GM10248 (cell line): Measurements from ENCODE around the gene COX6A2.

Experiments used
- CTCF ChIA-PET: fragments of 300-600 bp; sonication (Branson Sonifier 250); formaldehyde crosslinking; extraction: SDS; loops from one replicate; lab custom pipeline; 2021; ENCODE audit warnings: antibody characterized with exemption; lab: Yijun Ruan, JAX
- POLR2A ChIA-PET: fragments of 350-650 bp; sonication (Branson Sonifier 250); formaldehyde crosslinking; extraction: SDS; loops from one replicate; lab custom pipeline; 2020; ENCODE audit warnings: antibody characterized with exemption; lab: Yijun Ruan, JAX
- DNase-seq: peaks from one replicate; pipeline ENCODE4 v3.0.0; 2012; ENCODE audit errors: extremely low spot score
- TF ChIP-seq, protein P1 (sequence below): IDR thresholded peaks from 2 replicates; pipeline ENCODE4 v1.5.1; 2012; ENCODE audit warnings: mild to moderate bottlenecking, low read depth; ENCODE audit errors: extremely low read depth, missing control alignments, control extremely low read depth

COX6A2 gene

DNA sequence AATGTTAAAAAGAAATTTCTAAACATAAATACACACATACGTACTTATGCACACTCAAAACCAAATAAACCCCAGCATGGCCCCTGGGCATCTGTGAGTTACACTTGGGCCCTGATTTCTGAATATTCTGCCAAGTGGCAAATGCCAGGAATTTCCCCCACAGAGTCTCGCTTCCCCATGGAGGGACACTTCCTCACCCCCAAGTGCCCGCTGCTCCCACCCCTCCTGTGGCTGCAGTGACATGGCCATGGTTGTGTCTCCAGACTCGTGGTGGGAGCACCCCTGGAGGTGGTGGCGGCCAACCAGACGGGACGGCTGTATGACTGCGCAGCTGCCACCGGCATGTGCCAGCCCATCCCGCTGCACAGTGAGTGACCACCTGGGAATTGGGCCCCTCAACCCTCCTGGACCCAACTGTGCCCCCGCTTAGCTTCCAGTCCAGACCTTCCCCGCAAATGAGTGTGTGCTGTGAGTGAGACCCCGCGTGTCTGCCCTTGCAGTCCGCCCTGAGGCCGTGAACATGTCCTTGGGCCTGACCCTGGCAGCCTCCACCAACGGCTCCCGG, 31.0 kb downstream of the COX6A2 start:
- CTCF ChIA-PET: no interaction called here

DNA sequence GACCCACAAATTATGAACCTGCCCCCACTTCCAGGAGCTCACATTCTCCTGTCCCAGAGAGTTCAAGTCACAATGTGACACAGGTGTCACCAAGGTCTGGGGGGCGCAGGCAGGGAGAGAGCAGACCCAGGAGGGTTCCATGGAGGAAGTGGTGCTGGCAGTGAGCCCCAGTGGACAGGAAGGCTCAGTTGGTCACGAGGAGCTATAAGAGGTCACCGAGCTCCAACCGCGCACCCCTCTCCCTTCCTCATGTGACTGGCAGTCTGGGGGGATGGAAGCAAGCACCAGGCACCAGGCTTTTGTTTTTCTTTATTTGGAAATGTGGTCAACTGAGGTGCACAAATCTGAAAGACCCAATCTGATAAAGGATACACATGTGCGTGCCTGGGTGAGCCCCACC, 32.5 kb downstream of the COX6A2 start:
- no peak for DNase-seq
- ChIA-PET CTCF (interaction anchor here (0.9 to 1.0 kb wide), 2 partner anchors 13 to 56 kb away, joined by 3 to 4 read pairs; no protein-coding TSS in a partner anchor), POLR2A (no interaction called here)
- TF ChIP-seq, protein P1, sequence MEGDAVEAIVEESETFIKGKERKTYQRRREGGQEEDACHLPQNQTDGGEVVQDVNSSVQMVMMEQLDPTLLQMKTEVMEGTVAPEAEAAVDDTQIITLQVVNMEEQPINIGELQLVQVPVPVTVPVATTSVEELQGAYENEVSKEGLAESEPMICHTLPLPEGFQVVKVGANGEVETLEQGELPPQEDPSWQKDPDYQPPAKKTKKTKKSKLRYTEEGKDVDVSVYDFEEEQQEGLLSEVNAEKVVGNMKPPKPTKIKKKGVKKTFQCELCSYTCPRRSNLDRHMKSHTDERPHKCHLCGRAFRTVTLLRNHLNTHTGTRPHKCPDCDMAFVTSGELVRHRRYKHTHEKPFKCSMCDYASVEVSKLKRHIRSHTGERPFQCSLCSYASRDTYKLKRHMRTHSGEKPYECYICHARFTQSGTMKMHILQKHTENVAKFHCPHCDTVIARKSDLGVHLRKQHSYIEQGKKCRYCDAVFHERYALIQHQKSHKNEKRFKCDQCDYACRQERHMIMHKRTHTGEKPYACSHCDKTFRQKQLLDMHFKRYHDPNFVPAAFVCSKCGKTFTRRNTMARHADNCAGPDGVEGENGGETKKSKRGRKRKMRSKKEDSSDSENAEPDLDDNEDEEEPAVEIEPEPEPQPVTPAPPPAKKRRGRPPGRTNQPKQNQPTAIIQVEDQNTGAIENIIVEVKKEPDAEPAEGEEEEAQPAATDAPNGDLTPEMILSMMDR: no peak

More for the DNA sequence above, 31.0 kb downstream of the COX6A2 start:
- DNase-seq: no peak
- POLR2A ChIA-PET: no interaction called here
- TF ChIP-seq, protein P1: no peak

DNA sequence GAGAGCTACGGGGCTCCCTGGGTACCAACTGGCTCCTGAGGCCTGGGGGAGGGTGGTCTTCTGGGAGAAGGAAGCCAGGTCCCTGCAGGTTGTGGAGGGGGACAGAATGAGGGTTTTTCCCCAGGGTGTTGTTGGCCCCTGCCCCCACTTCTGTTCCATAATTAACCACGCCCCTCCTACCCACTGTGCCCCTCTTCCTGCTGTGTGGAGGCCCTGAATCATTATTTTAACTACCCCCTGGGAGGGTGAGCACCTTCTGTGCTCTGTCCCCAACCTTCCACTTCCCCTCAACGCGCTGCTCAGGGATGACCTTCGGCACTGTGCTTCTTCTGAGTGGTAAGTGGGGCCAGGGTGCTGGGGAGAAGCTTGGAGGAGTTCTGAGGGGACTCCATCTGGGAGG, 35.1 kb downstream of the COX6A2 start, which contains the start of gene ITGAD:
Gene ITGAD (plus strand): TSS at position 280 of the 400 bp plus-strand sequence. CDS start 26 bp downstream, at position 306.
- CTCF ChIA-PET: interaction anchor here (1.0 to 1.4 kb wide), 3 partner anchors 9 to 17 kb away, joined by 3 read pairs; no protein-coding TSS in a partner anchor
- POLR2A ChIA-PET: no interaction called here
- DNase-seq: no peak
- TF ChIP-seq, protein P1: no peak

DNA sequence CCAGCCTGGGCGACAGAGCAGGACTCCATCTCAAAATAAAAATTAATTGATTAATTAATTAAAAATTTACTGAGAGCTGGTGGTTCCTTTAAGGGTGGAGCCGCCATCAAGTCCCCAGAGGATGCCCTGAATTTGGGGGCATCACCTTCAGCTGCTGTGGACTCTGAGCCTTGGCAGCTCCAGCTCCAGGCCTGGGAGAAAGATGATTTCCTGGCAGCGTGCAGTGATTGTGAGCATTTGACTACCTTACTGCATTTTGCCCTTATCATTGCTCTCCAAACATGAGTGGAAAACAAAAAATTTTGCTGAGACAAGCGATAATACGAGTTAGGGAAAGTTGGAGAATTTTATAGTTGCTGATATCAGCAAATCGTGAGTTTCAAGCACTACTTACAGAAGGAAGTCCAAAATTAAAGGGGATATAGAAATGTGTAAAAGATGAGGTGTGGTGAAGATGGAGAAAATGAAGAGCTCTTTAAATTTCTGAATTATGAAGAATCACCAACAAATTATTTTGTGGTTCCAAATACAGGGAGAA, 37.6 kb downstream of the COX6A2 start:
- ChIA-PET CTCF (interaction anchor here (1.0 to 2.1 kb wide), 3 partner anchors 8 to 71 kb away, joined by 3 to 15 read pairs (median 3); no protein-coding TSS in a partner anchor), POLR2A (no interaction called here)
- TF ChIP-seq, protein P1: no peak
- no peak for DNase-seq

DNA sequence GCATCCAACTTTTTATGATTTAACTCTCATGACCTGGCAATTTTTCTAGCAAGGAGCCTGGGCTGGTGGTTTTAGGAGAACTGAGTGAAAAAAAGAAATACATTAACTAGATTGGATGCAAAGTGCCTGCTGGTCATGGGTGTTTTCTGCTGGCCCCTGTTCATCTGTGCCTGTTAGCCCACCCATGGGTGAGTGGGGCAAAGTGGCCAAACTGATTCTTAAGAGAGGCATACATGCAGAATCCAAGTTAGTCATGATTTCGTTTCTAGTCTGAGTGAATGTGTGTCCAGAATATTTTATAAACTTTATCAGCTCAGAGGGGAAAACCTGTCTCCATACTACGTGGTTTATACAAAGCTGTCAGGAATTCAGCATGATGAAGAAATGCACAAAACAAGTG, 39.6 kb downstream of the COX6A2 start:
- CTCF ChIA-PET: interaction anchor here (1.6 kb wide), 1 partner anchor 12 kb away, joined by 4 read pairs; no protein-coding TSS in a partner anchor
- POLR2A ChIA-PET: no interaction called here
- no peak for DNase-seq
- TF ChIP-seq, protein P1: no peak

DNA sequence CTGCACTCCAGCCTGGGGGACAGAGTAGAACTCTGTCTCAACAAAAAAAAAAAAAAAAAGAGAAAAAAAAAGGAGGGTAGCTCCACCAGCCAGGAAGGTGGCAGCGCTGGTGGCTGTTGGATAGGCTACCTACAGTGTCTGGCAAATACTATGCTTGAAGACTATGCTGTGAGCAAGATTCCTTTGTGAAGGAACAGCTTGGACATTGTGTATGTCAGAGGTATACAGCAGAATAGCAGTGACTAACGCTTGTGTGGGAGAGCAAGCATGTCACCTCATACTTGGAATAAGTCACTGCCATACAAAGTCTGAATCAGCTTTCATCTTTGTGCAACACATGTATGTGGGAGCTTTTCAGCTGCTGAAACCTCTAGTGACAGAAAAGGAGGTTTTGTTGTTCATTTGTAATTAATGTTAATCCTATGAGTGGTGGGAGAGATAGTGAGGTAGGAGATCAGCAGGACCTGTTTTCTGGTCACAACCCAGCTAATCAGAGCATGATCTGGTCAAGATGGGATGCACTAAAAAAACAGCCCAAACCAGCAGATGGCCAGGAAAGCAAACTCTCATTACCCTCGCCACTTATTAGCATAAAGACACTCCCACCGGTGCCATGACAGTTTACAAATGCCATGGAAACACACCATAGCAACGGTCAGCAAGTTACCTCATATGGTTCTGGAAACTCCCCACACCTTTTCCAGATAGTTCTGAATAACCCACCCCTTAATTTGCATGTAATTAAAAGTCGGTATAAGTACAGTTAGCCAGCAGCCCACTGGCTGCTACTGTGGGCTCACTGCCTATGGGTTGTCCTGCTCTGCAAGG, 41.8 kb downstream of the COX6A2 start:
- POLR2A ChIA-PET: interaction anchor here (0.7 kb wide), 1 partner anchor 206 kb away, joined by 9 read pairs; no protein-coding TSS in a partner anchor
- peak; percentile 39 for DNase-seq
- CTCF ChIA-PET: interaction anchor here (0.7 to 1.8 kb wide), 7 partner anchors 28 to 244 kb away, joined by 3 to 5 read pairs (median 3); partner anchors contain the start of gene ZNF843
- TF ChIP-seq, protein P1: no peak
